Measurements from ENCODE around the gene SGPL1. TPM values are rescaled to one million over a fixed set of nuclear protein-coding genes. Genes with fewer than 3 reads are reported as not detected.

The SGPL1 gene
- total and polyA plus RNA-seq, 12 donors: 3.7 to 20.3 (median 12.6) TPM

GRCh38 chr10:70864935-70865334, 49.2 kb downstream of the SGPL1 start:
- Histone ChIP-seq H3K27ac (peak overlapping the region in 1 of 10 donors; percentile 14), H3K27me3 (no peaks in the 10 kb centered on the region), H3K4me3 (no peak overlapping the region), H3K4me1 (peaks cover 0 to 30% (median 0%) of the 10 kb centered on the region in 9 donors), H3K9me3 (no peaks in the 10 kb centered on the region), H3K36me3 (peaks cover 0 to 82% (median 14%) of the 10 kb centered on the region in 9 donors)
- DNase-seq: no peak
- no peak for TF ChIP-seq CTCF (IDR thresholded peaks at IDR 0.05)
- WGBS, 2 donors: 98 to 100% methylated on average over 1 of the region's 1 CpG
- ATAC-seq: no peak
- intact Hi-C loops (cut with DNase I): no loop called here

GRCh38 chr10:70866424-70866823, 50.7 kb downstream of the SGPL1 start:
- no peaks in the 10 kb centered on the region for H3K9me3 ChIP-seq
- no peak overlapping the region for H3K4me3 ChIP-seq
- peaks cover 0 to 82% (median 14%) of the 10 kb centered on the region in 9 donors for H3K36me3 ChIP-seq
- H3K27me3 ChIP-seq: no peaks in the 10 kb centered on the region
- WGBS, 2 donors: 87 to 88% methylated on average over 4 of the region's 4 CpGs
- peak overlapping the region in 1 of 10 donors; percentile 47 for H3K27ac ChIP-seq
- peaks cover 0 to 34% (median 0%) of the 10 kb centered on the region in 9 donors for H3K4me1 ChIP-seq
- DNase-seq (no peak), ATAC-seq (peak in 3 of 8 donors; percentile 28 to 42 (median 42))
- TF ChIP-seq CTCF (IDR thresholded peaks at IDR 0.05): no peak
- intact Hi-C loops (cut with DNase I): no loop called here

GRCh38 chr10:70872291-70872690, 56.5 kb downstream of the SGPL1 start:
- ATAC-seq: no peak
- Histone ChIP-seq H3K36me3 (peaks cover 0 to 92% (median 14%) of the 10 kb centered on the region in 9 donors), H3K4me3 (no peak overlapping the region), H3K27me3 (no peaks in the 10 kb centered on the region), H3K9me3 (no peaks in the 10 kb centered on the region), H3K27ac (no peak overlapping the region), H3K4me1 (peaks cover 0 to 7% (median 0%) of the 10 kb centered on the region in 9 donors)
- intact Hi-C loops (cut with DNase I): loop anchor here in 2 of 10 donors (10.0 kb wide), 2 partner anchors 417 to 647 kb away; no protein-coding TSS in a partner anchor
- no peak for DNase-seq
- 95 to 98% methylated on average over 7 of the region's 7 CpGs for WGBS, 2 donors
- no peak for TF ChIP-seq CTCF (IDR thresholded peaks at IDR 0.05)

GRCh38 chr10:70874061-70874460, 58.3 kb downstream of the SGPL1 start:
- H3K27me3 ChIP-seq: no peaks in the 10 kb centered on the region
- H3K9me3 ChIP-seq: no peaks in the 10 kb centered on the region
- no peak overlapping the region for H3K27ac ChIP-seq
- WGBS, 2 donors: 83 to 92% methylated on average over 7 of the region's 7 CpGs
- H3K36me3 ChIP-seq: peaks cover 0 to 96% (median 9%) of the 10 kb centered on the region in 9 donors
- ATAC-seq: no peak
- peaks cover 0 to 7% (median 0%) of the 10 kb centered on the region in 9 donors for H3K4me1 ChIP-seq
- no peak for DNase-seq
- H3K4me3 ChIP-seq: no peak overlapping the region
- TF ChIP-seq CTCF (IDR thresholded peaks at IDR 0.05): no peak
- intact Hi-C loops (cut with DNase I): loop anchor here in 2 of 10 donors (10.0 kb wide), 2 partner anchors 419 to 649 kb away; no protein-coding TSS in a partner anchor

All from heart right ventricle (tissue), 16 donors.